ENCODE data around the gene HAUS5. TPM values are rescaled to one million over a fixed set of nuclear protein-coding genes. Genes with fewer than 3 reads are reported as not detected.

The HAUS5 gene
- total RNA-seq, 1 donor from 2014 or later = 12.4 TPM

- H3K36me3 ChIP-seq = peaks cover 2% of the 10 kb centered on the region
- peak; percentile 9 for TF ChIP-seq CTCF (IDR thresholded peaks at IDR 0.05)
- no peak for TF ChIP-seq EZH2phosphoT487 (IDR thresholded peaks at IDR 0.05)
Measured at GRCh38 chr19:35657904-35658700, 45.6 kb downstream of the HAUS5 start.

DNA sequence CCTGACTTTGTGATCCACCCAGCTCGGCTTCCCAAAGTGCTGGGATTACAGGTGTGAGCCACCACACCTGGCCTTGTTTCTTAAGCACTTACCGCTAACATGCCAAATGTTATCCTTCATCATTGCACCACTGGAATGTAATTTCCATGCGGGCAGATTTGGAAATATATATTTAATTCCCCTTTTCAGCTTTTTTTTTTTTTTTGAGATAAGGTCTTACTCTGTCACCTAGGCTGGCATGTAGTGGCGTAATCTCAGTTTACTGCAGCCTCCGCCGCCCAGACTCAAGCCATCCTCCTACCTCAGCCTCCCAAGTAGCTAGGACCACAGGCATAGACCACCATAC lies 49.4 kb downstream of the HAUS5 start:
- DNase-seq (ENCODE audit: low spot score) = no peak
- H3K4me2 ChIP-seq = no peak overlapping the region
- no peak overlapping the region for H3K27ac ChIP-seq
- H3K4me3 Mint-ChIP-seq = no peak overlapping the region
- TF ChIP-seq CTCF (IDR thresholded peaks at IDR 0.05) (no peak), EZH2phosphoT487 (IDR thresholded peaks at IDR 0.05) (no peak), EZH2 (IDR thresholded peaks at IDR 0.05) (no peak)
- H3K27me3 Mint-ChIP-seq (ENCODE audit: insufficient read depth, low read depth) = peaks cover 2% of the 10 kb centered on the region
- H3K4me3 ChIP-seq = no peak overlapping the region
- H2AFZ ChIP-seq (replicated peaks) = no peak overlapping the region
- no peak overlapping the region for H3K9ac ChIP-seq
- no peaks in the 10 kb centered on the region for H3K4me1 ChIP-seq
- no peaks in the 10 kb centered on the region for H3K9me3 Mint-ChIP-seq
- H3K4me1 Mint-ChIP-seq = no peaks in the 10 kb centered on the region
- peaks cover 21% of the 10 kb centered on the region for H3K36me3 Mint-ChIP-seq
- H3F3A ChIP-seq (ENCODE audit: low read depth) = no peaks in the 10 kb centered on the region
- H4K20me1 ChIP-seq (ENCODE audit: low read depth) = no peaks in the 10 kb centered on the region
- no peak overlapping the region for H3K27ac Mint-ChIP-seq
- no peaks in the 10 kb centered on the region for H3K9me3 ChIP-seq (ENCODE audit: low read depth)
- no peaks in the 10 kb centered on the region for H3K36me3 ChIP-seq
- H3K27me3 ChIP-seq = no peaks in the 10 kb centered on the region
- no peaks in the 10 kb centered on the region for H3K79me2 ChIP-seq (ENCODE audit: low read depth)

More at GRCh38 chr19:35657904-35658700, 45.6 kb downstream of the HAUS5 start:
- H3K27ac Mint-ChIP-seq = no peak overlapping the region
- Histone ChIP-seq H3K27ac (no peak overlapping the region), H3K4me3 (no peak overlapping the region), H2AFZ (replicated peaks) (no peak overlapping the region), H4K20me1 (ENCODE audit: low read depth) (peaks cover 3% of the 10 kb centered on the region), H3K4me2 (no peak overlapping the region), H3K9me3 (ENCODE audit: low read depth) (no peaks in the 10 kb centered on the region), H3K27me3 (no peaks in the 10 kb centered on the region), H3K4me1 (no peaks in the 10 kb centered on the region), H3K9ac (no peak overlapping the region), H3F3A (ENCODE audit: low read depth) (no peaks in the 10 kb centered on the region), H3K79me2 (ENCODE audit: low read depth) (no peaks in the 10 kb centered on the region)
- H3K27me3 Mint-ChIP-seq (ENCODE audit: insufficient read depth, low read depth) = peaks cover under 1% of the 10 kb centered on the region
- no peaks in the 10 kb centered on the region for H3K9me3 Mint-ChIP-seq
- peaks cover 29% of the 10 kb centered on the region for H3K36me3 Mint-ChIP-seq
- DNase-seq (ENCODE audit: low spot score) = no peak
- H3K4me3 Mint-ChIP-seq = no peak overlapping the region
- H3K4me1 Mint-ChIP-seq = no peaks in the 10 kb centered on the region

- no peaks in the 10 kb centered on the region for H3K4me1 ChIP-seq
- Mint-ChIP-seq H3K27ac (no peak overlapping the region), H3K4me1 (no peaks in the 10 kb centered on the region), H3K36me3 (peaks cover 13% of the 10 kb centered on the region), H3K4me3 (no peak overlapping the region), H3K27me3 (ENCODE audit: insufficient read depth, low read depth) (peaks cover 2% of the 10 kb centered on the region), H3K9me3 (no peaks in the 10 kb centered on the region)
- no peak overlapping the region for H3K27ac ChIP-seq
- no peaks in the 10 kb centered on the region for H4K20me1 ChIP-seq (ENCODE audit: low read depth)
- H2AFZ ChIP-seq (replicated peaks) = no peak overlapping the region
- H3K4me2 ChIP-seq = no peak overlapping the region
- no peak for DNase-seq (ENCODE audit: low spot score)
- no peaks in the 10 kb centered on the region for H3K9me3 ChIP-seq (ENCODE audit: low read depth)
- H3K27me3 ChIP-seq = peaks cover 3% of the 10 kb centered on the region
- no peak overlapping the region for H3K9ac ChIP-seq
- H3K36me3 ChIP-seq = no peaks in the 10 kb centered on the region
- no peaks in the 10 kb centered on the region for H3K79me2 ChIP-seq (ENCODE audit: low read depth)
- no peak overlapping the region for H3K4me3 ChIP-seq
- no peak for TF ChIP-seq EZH2 (IDR thresholded peaks at IDR 0.05)
- no peak for TF ChIP-seq CTCF (IDR thresholded peaks at IDR 0.05)
- no peak for TF ChIP-seq EZH2phosphoT487 (IDR thresholded peaks at IDR 0.05)
- H3F3A ChIP-seq (ENCODE audit: low read depth) = no peaks in the 10 kb centered on the region
Measured at GRCh38 chr19:35663981-35664380, 51.4 kb downstream of the HAUS5 start.
